SU-DHL-6 (cell line): Measurements from ENCODE around the gene NFIB.

Experiments
- CTCF ChIP-seq: fragments of 200-600 bp; sonication (generic); IDR thresholded peaks from one replicate; pipeline ENCODE4 v1.5.1; 2017; ENCODE audit warnings: antibody characterized with exemption, mild to moderate bottlenecking, low read length, moderate library complexity; ENCODE audit not compliant: insufficient read depth, poor library complexity, severe bottlenecking
- EZH2phosphoT487 ChIP-seq: fragments of 200-600 bp; sonication (generic), shearing (Covaris generic); conservative IDR thresholded peaks from 2 replicates; pipeline ENCODE4 v1.6.1; 2018; ENCODE audit warnings: mild to moderate bottlenecking, antibody characterized with exemption, low read length, moderate library complexity, mixed read lengths

GRCh38 chr9:14077672-14078071 is 236.3 kb downstream of the NFIB start:
- no peak for TF ChIP-seq CTCF
- no peak for TF ChIP-seq EZH2phosphoT487
